ENCODE data around the gene UBE2G2.

The UBE2G2 gene

GRCh38 chr21:44766014-44766817 lies 35.4 kb downstream of the UBE2G2 start:
- H3K4me3 ChIP-seq (ENCODE audit: low read depth in 1 of 2, low read length in 2 of 2), result no peak overlapping the region
- no peaks in the 10 kb centered on the region for H3K9me3 ChIP-seq (ENCODE audit: control insufficient read depth in 1 of 2, low read length in 2 of 2)
- peaks cover 0 to 12% of the 10 kb centered on the region in 2 donors for H3K4me1 ChIP-seq (ENCODE audit: control insufficient read depth in 1 of 2, insufficient read depth in 2 of 2, low read length in 2 of 2)
- H3K9ac ChIP-seq (ENCODE audit: low read depth in 1 of 2, low read length in 2 of 2), result no peak overlapping the region
- H3K27me3 ChIP-seq (ENCODE audit: control insufficient read depth in 1 of 2, insufficient read depth in 2 of 2, low read length in 2 of 2), result no peaks in the 10 kb centered on the region
- H3K27ac ChIP-seq (ENCODE audit: low read depth, low read length), result no peak overlapping the region
- peaks cover 5 to 21% of the 10 kb centered on the region in 2 donors for H3K36me3 ChIP-seq (ENCODE audit: control insufficient read depth in 1 of 2, insufficient read depth in 2 of 2, low read length in 2 of 2)

GRCh38 chr21:44765231-44766013 lies 36.2 kb downstream of the UBE2G2 start:
- Histone ChIP-seq H3K4me3 (ENCODE audit: low read depth in 1 of 2, low read length in 2 of 2) (no peak overlapping the region), H3K27ac (ENCODE audit: low read depth, low read length) (no peak overlapping the region), H3K27me3 (ENCODE audit: control insufficient read depth in 1 of 2, insufficient read depth in 2 of 2, low read length in 2 of 2) (no peaks in the 10 kb centered on the region), H3K36me3 (ENCODE audit: control insufficient read depth in 1 of 2, insufficient read depth in 2 of 2, low read length in 2 of 2) (peaks cover 0 to 13% of the 10 kb centered on the region in 2 donors), H3K9ac (ENCODE audit: low read depth in 1 of 2, low read length in 2 of 2) (no peak overlapping the region), H3K4me1 (ENCODE audit: control insufficient read depth in 1 of 2, insufficient read depth in 2 of 2, low read length in 2 of 2) (peaks cover 0 to 12% of the 10 kb centered on the region in 2 donors), H3K9me3 (ENCODE audit: control insufficient read depth in 1 of 2, low read length in 2 of 2) (no peaks in the 10 kb centered on the region)

- Histone ChIP-seq H3K27ac (ENCODE audit: low read depth, low read length) (no peak overlapping the region), H3K9ac (ENCODE audit: low read depth in 1 of 2, low read length in 2 of 2) (no peak overlapping the region), H3K27me3 (ENCODE audit: control insufficient read depth in 1 of 2, insufficient read depth in 2 of 2, low read length in 2 of 2) (no peaks in the 10 kb centered on the region), H3K9me3 (ENCODE audit: control insufficient read depth in 1 of 2, low read length in 2 of 2) (no peaks in the 10 kb centered on the region), H3K4me1 (ENCODE audit: control insufficient read depth in 1 of 2, insufficient read depth in 2 of 2, low read length in 2 of 2) (peaks cover 0 to 12% of the 10 kb centered on the region in 2 donors), H3K4me3 (ENCODE audit: low read depth in 1 of 2, low read length in 2 of 2) (no peak overlapping the region), H3K36me3 (ENCODE audit: control insufficient read depth in 1 of 2, insufficient read depth in 2 of 2, low read length in 2 of 2) (peaks cover 0 to 4% of the 10 kb centered on the region in 2 donors)
Measured at GRCh38 chr21:44764319-44765230, 37.0 kb downstream of the UBE2G2 start.

GRCh38 chr21:44763451-44764318 lies 37.9 kb downstream of the UBE2G2 start:
- Histone ChIP-seq H3K4me3 (ENCODE audit: low read depth in 1 of 2, low read length in 2 of 2) (no peak overlapping the region), H3K27me3 (ENCODE audit: control insufficient read depth in 1 of 2, insufficient read depth in 2 of 2, low read length in 2 of 2) (no peaks in the 10 kb centered on the region), H3K4me1 (ENCODE audit: control insufficient read depth in 1 of 2, insufficient read depth in 2 of 2, low read length in 2 of 2) (peaks cover 0 to 12% of the 10 kb centered on the region in 2 donors), H3K9me3 (ENCODE audit: control insufficient read depth in 1 of 2, low read length in 2 of 2) (no peaks in the 10 kb centered on the region), H3K27ac (ENCODE audit: low read depth, low read length) (no peak overlapping the region), H3K9ac (ENCODE audit: low read depth in 1 of 2, low read length in 2 of 2) (no peak overlapping the region), H3K36me3 (ENCODE audit: control insufficient read depth in 1 of 2, insufficient read depth in 2 of 2, low read length in 2 of 2) (peaks cover 0 to 4% of the 10 kb centered on the region in 2 donors)

- Histone ChIP-seq H3K4me1 (ENCODE audit: control insufficient read depth in 1 of 2, insufficient read depth in 2 of 2, low read length in 2 of 2) (peaks cover 0 to 12% of the 10 kb centered on the region in 2 donors), H3K9ac (ENCODE audit: low read depth in 1 of 2, low read length in 2 of 2) (no peak overlapping the region), H3K9me3 (ENCODE audit: control insufficient read depth in 1 of 2, low read length in 2 of 2) (no peaks in the 10 kb centered on the region), H3K4me3 (ENCODE audit: low read depth in 1 of 2, low read length in 2 of 2) (no peak overlapping the region), H3K36me3 (ENCODE audit: control insufficient read depth in 1 of 2, insufficient read depth in 2 of 2, low read length in 2 of 2) (no peaks in the 10 kb centered on the region), H3K27me3 (ENCODE audit: control insufficient read depth in 1 of 2, insufficient read depth in 2 of 2, low read length in 2 of 2) (no peaks in the 10 kb centered on the region), H3K27ac (ENCODE audit: low read depth, low read length) (no peak overlapping the region)
Measured at GRCh38 chr21:44763050-44763378, 38.6 kb downstream of the UBE2G2 start.

- Histone ChIP-seq H3K27me3 (ENCODE audit: control insufficient read depth in 1 of 2, insufficient read depth in 2 of 2, low read length in 2 of 2) (no peaks in the 10 kb centered on the region), H3K9ac (ENCODE audit: low read depth in 1 of 2, low read length in 2 of 2) (no peak overlapping the region), H3K4me1 (ENCODE audit: control insufficient read depth in 1 of 2, insufficient read depth in 2 of 2, low read length in 2 of 2) (peaks cover 0 to 12% of the 10 kb centered on the region in 2 donors), H3K36me3 (ENCODE audit: control insufficient read depth in 1 of 2, insufficient read depth in 2 of 2, low read length in 2 of 2) (no peaks in the 10 kb centered on the region), H3K9me3 (ENCODE audit: control insufficient read depth in 1 of 2, low read length in 2 of 2) (no peaks in the 10 kb centered on the region), H3K4me3 (ENCODE audit: low read depth in 1 of 2, low read length in 2 of 2) (no peak overlapping the region), H3K27ac (ENCODE audit: low read depth, low read length) (no peak overlapping the region)
Measured at GRCh38 chr21:44762221-44763049, 39.2 kb downstream of the UBE2G2 start.

- Histone ChIP-seq H3K4me3 (ENCODE audit: low read depth in 1 of 2, low read length in 2 of 2) (peak overlapping the region; percentile 37 to 40), H3K36me3 (ENCODE audit: control insufficient read depth in 1 of 2, insufficient read depth in 2 of 2, low read length in 2 of 2) (no peaks in the 10 kb centered on the region), H3K9me3 (ENCODE audit: control insufficient read depth in 1 of 2, low read length in 2 of 2) (no peaks in the 10 kb centered on the region), H3K27me3 (ENCODE audit: control insufficient read depth in 1 of 2, insufficient read depth in 2 of 2, low read length in 2 of 2) (no peaks in the 10 kb centered on the region), H3K27ac (ENCODE audit: low read depth, low read length) (no peak overlapping the region), H3K9ac (ENCODE audit: low read depth in 1 of 2, low read length in 2 of 2) (peak overlapping the region in 1 of 2 donors; percentile 54), H3K4me1 (ENCODE audit: control insufficient read depth in 1 of 2, insufficient read depth in 2 of 2, low read length in 2 of 2) (peaks cover 0 to 12% of the 10 kb centered on the region in 2 donors)
Measured at GRCh38 chr21:44761747-44762208, 39.8 kb downstream of the UBE2G2 start.

GRCh38 chr21:44761011-44761729 lies 40.5 kb downstream of the UBE2G2 start:
- Histone ChIP-seq H3K9me3 (ENCODE audit: control insufficient read depth in 1 of 2, low read length in 2 of 2) (no peaks in the 10 kb centered on the region), H3K36me3 (ENCODE audit: control insufficient read depth in 1 of 2, insufficient read depth in 2 of 2, low read length in 2 of 2) (no peaks in the 10 kb centered on the region), H3K4me1 (ENCODE audit: control insufficient read depth in 1 of 2, insufficient read depth in 2 of 2, low read length in 2 of 2) (peaks cover 0 to 12% of the 10 kb centered on the region in 2 donors), H3K27me3 (ENCODE audit: control insufficient read depth in 1 of 2, insufficient read depth in 2 of 2, low read length in 2 of 2) (no peaks in the 10 kb centered on the region), H3K9ac (ENCODE audit: low read depth in 1 of 2, low read length in 2 of 2) (peak overlapping the region in 1 of 2 donors; percentile 54), H3K4me3 (ENCODE audit: low read depth in 1 of 2, low read length in 2 of 2) (peak overlapping the region; percentile 37 to 40), H3K27ac (ENCODE audit: low read depth, low read length) (no peak overlapping the region)
